ENCODE results near the gene DNAJB8.

DNAJB8 gene

GRCh38 chr3:128466840-128467541 lies at the start of gene DNAJB8:
DNAJB8 (minus strand) TSS chr3:128466890; CDS start chr3:128463245, 3,645 bp downstream.
- DNase-seq: no peak

GRCh38 chr3:128515967-128516366 lies 49.3 kb upstream of the DNAJB8 start:
- no peak for DNase-seq

- no peak for DNase-seq
These were observed 42.2 kb upstream of the DNAJB8 start for GRCh38 chr3:128508852-128509251.

- no peak for DNase-seq
These were observed 40.1 kb upstream of the DNAJB8 start for GRCh38 chr3:128506754-128507153.

GRCh38 chr3:128505771-128506170 lies 39.1 kb upstream of the DNAJB8 start:
- no peak for DNase-seq

GRCh38 chr3:128504963-128505730 lies 38.5 kb upstream of the DNAJB8 start:
- DNase-seq: no peak

GRCh38 chr3:128504533-128504915 lies 37.8 kb upstream of the DNAJB8 start:
- DNase-seq: no peak

GRCh38 chr3:128503751-128504532 lies 37.3 kb upstream of the DNAJB8 start:
- no peak for DNase-seq

- DNase-seq: no peak
These were observed 36.5 kb upstream of the DNAJB8 start for GRCh38 chr3:128503164-128503651.

- no peak for DNase-seq
These were observed 36.0 kb upstream of the DNAJB8 start for GRCh38 chr3:128502712-128503111.

GRCh38 chr3:128501431-128501830 lies 34.7 kb upstream of the DNAJB8 start:
- no peak for DNase-seq

GRCh38 chr3:128500556-128500955 lies 33.9 kb upstream of the DNAJB8 start:
- DNase-seq: peak; percentile 0

GRCh38 chr3:128499724-128500275 lies 33.1 kb upstream of the DNAJB8 start:
- DNase-seq: peak; percentile 2

GRCh38 chr3:128498901-128499530 lies 32.3 kb upstream of the DNAJB8 start:
- DNase-seq: peak; percentile 14

GRCh38 chr3:128498127-128498626 lies 31.5 kb upstream of the DNAJB8 start:
- DNase-seq: peak; percentile 6

GRCh38 chr3:128497305-128498126 lies 30.8 kb upstream of the DNAJB8 start:
- peak; percentile 76 for DNase-seq

GRCh38 chr3:128496602-128497304 lies 30.1 kb upstream of the DNAJB8 start:
- peak; percentile 53 for DNase-seq

- peak; percentile 13 for DNase-seq
These were observed 29.4 kb upstream of the DNAJB8 start for GRCh38 chr3:128496019-128496601.

- DNase-seq: peak; percentile 13
These were observed 28.8 kb upstream of the DNAJB8 start for GRCh38 chr3:128495435-128495970.

- DNase-seq: no peak
These were observed 27.6 kb upstream of the DNAJB8 start for GRCh38 chr3:128494367-128494650.

Data from femur (tissue), 1 donor.